Immature natural killer cell (primary cell): ENCODE measurements around the gene COLEC12. TPM values are rescaled to one million over a fixed set of nuclear protein-coding genes. Genes with fewer than 3 reads are reported as not detected.
"Not testable (repeated sequence)": the region's sequence is repeated elsewhere in the genome, so short reads cannot be mapped to it uniquely, and the experiment has no call there.

Experiments used
- DNase-seq, 3 donors: peaks; one replicate each; pipeline ENCODE4 v3.0.0; 2022; ENCODE audit warnings: mixed read lengths in 1 of 3
- H3K27ac Mint-ChIP-seq, 6 donors: one replicate each; pipeline ENCODE4 v1.8.0; 2020; ENCODE audit warnings: mixed read lengths in 6 of 6, mild to moderate bottlenecking in 5 of 6, inconsistent platforms in 4 of 6, moderate library complexity in 3 of 6
- H3K27me3 Mint-ChIP-seq, 3 donors: one replicate each; pipeline ENCODE4 v1.8.0; 2020 to 2021; ENCODE audit warnings: low read depth in 3 of 3, mild to moderate bottlenecking in 3 of 3, mixed read lengths in 3 of 3, moderate library complexity in 3 of 3, inconsistent platforms in 1 of 3
- H3K36me3 Mint-ChIP-seq, 3 donors: one replicate each; pipeline ENCODE4 v1.8.0; 2020; ENCODE audit warnings: mixed read lengths in 3 of 3, inconsistent platforms in 2 of 3, mild to moderate bottlenecking in 2 of 3
- H3K4me1 Mint-ChIP-seq, 2 donors: one replicate each; pipeline ENCODE4 v1.8.0; 2020; ENCODE audit warnings: inconsistent platforms in 2 of 2, mild to moderate bottlenecking in 2 of 2, mixed read lengths in 2 of 2, moderate library complexity in 1 of 2
- H3K4me3 Mint-ChIP-seq, 5 donors: one replicate each; pipeline ENCODE4 v1.8.0; 2020; ENCODE audit warnings: mild to moderate bottlenecking in 5 of 5, mixed read lengths in 5 of 5, inconsistent platforms in 3 of 5, moderate library complexity in 3 of 5
- H3K9me3 Mint-ChIP-seq, 6 donors: one replicate each; pipeline ENCODE4 v1.8.0; 2020; ENCODE audit warnings: mild to moderate bottlenecking in 6 of 6, mixed read lengths in 6 of 6, inconsistent platforms in 4 of 6, moderate library complexity in 3 of 6
- polyA plus RNA-seq, 3 donors: library from polyadenylated mRNA; unstranded; fragments of 300-500 nt; fragmentation: Illumina TruSeq; gene quantifications; one replicate each; pipeline ENCODE4 v1.2.3, GENCODE V29; 2021

The COLEC12 gene
- polyA plus RNA-seq, 3 donors from 2014 or later: not detected

- peaks cover 1 to 11% (median 2%) of the 10 kb centered on the region in 3 donors for H3K27me3 Mint-ChIP-seq
- H3K36me3 Mint-ChIP-seq: no peaks in the 10 kb centered on the region
- no peak for DNase-seq
- no peaks in the 10 kb centered on the region for H3K9me3 Mint-ChIP-seq
- no peak overlapping the region for H3K4me3 Mint-ChIP-seq
- no peak overlapping the region for H3K27ac Mint-ChIP-seq
- no peaks in the 10 kb centered on the region for H3K4me1 Mint-ChIP-seq
Measured at GRCh38 chr18:295756-296490, 204.6 kb downstream of the COLEC12 start.

GRCh38 chr18:294566-294965, 205.9 kb downstream of the COLEC12 start:
- Mint-ChIP-seq H3K27me3 (peaks cover 1 to 10% (median 2%) of the 10 kb centered on the region in 3 donors), H3K9me3 (no peaks in the 10 kb centered on the region), H3K4me3 (no peak overlapping the region), H3K27ac (no peak overlapping the region), H3K4me1 (no peaks in the 10 kb centered on the region), H3K36me3 (no peaks in the 10 kb centered on the region)
- DNase-seq: no peak

- H3K27me3 Mint-ChIP-seq: peaks cover 1 to 14% (median 2%) of the 10 kb centered on the region in 3 donors
- H3K9me3 Mint-ChIP-seq: no peaks in the 10 kb centered on the region
- no peaks in the 10 kb centered on the region for H3K36me3 Mint-ChIP-seq
- DNase-seq: no peak
- H3K4me1 Mint-ChIP-seq: no peaks in the 10 kb centered on the region
- no peak overlapping the region for H3K4me3 Mint-ChIP-seq
- no peak overlapping the region for H3K27ac Mint-ChIP-seq
Measured at GRCh38 chr18:293536-293935, 207.0 kb downstream of the COLEC12 start.

GRCh38 chr18:292271-292670, 208.2 kb downstream of the COLEC12 start:
- no peaks in the 10 kb centered on the region for H3K36me3 Mint-ChIP-seq
- no peak overlapping the region for H3K4me3 Mint-ChIP-seq
- H3K4me1 Mint-ChIP-seq: no peaks in the 10 kb centered on the region
- H3K27ac Mint-ChIP-seq: no peak overlapping the region
- peaks cover 1 to 12% (median 2%) of the 10 kb centered on the region in 3 donors for H3K27me3 Mint-ChIP-seq
- no peaks in the 10 kb centered on the region for H3K9me3 Mint-ChIP-seq
- no peak for DNase-seq

GRCh38 chr18:289970-290369, 210.5 kb downstream of the COLEC12 start:
- H3K27ac Mint-ChIP-seq, DNase-seq, H3K9me3 Mint-ChIP-seq, H3K36me3 Mint-ChIP-seq, H3K4me1 Mint-ChIP-seq, H3K4me3 Mint-ChIP-seq: not testable (repeated sequence)
- H3K27me3 Mint-ChIP-seq: peaks cover 2 to 14% (median 3%) of the 10 kb centered on the region in 3 donors

- Mint-ChIP-seq H3K27me3 (peaks cover 2 to 14% (median 3%) of the 10 kb centered on the region in 3 donors), H3K9me3 (no peaks in the 10 kb centered on the region), H3K36me3 (no peaks in the 10 kb centered on the region), H3K4me3 (no peak overlapping the region), H3K4me1 (no peaks in the 10 kb centered on the region), H3K27ac (no peak overlapping the region)
- no peak for DNase-seq
Measured at GRCh38 chr18:289026-289425, 211.5 kb downstream of the COLEC12 start.

GRCh38 chr18:286515-287310, 213.8 kb downstream of the COLEC12 start:
- Mint-ChIP-seq H3K4me3 (no peak overlapping the region), H3K9me3 (no peaks in the 10 kb centered on the region), H3K27me3 (peaks cover 2 to 16% (median 4%) of the 10 kb centered on the region in 3 donors), H3K36me3 (no peaks in the 10 kb centered on the region), H3K27ac (no peak overlapping the region), H3K4me1 (no peaks in the 10 kb centered on the region)
- no peak for DNase-seq

GRCh38 chr18:285817-286216, 214.7 kb downstream of the COLEC12 start:
- DNase-seq: no peak
- H3K36me3 Mint-ChIP-seq: no peaks in the 10 kb centered on the region
- H3K9me3 Mint-ChIP-seq: no peaks in the 10 kb centered on the region
- no peaks in the 10 kb centered on the region for H3K4me1 Mint-ChIP-seq
- H3K27ac Mint-ChIP-seq: no peak overlapping the region
- no peak overlapping the region for H3K4me3 Mint-ChIP-seq
- H3K27me3 Mint-ChIP-seq: peaks cover 2 to 17% (median 5%) of the 10 kb centered on the region in 3 donors

- Mint-ChIP-seq H3K27ac (no peak overlapping the region), H3K4me1 (no peaks in the 10 kb centered on the region), H3K27me3 (peaks cover 4 to 6% (median 4%) of the 10 kb centered on the region in 3 donors), H3K36me3 (no peaks in the 10 kb centered on the region), H3K9me3 (peaks cover 0 to 10% (median 3%) of the 10 kb centered on the region in 6 donors), H3K4me3 (no peak overlapping the region)
- no peak for DNase-seq
Measured at GRCh38 chr18:275486-275885, 225.0 kb downstream of the COLEC12 start.

GRCh38 chr18:274313-274712, 226.2 kb downstream of the COLEC12 start:
- no peak for DNase-seq
- Mint-ChIP-seq H3K4me1 (peaks cover 5 to 6% of the 10 kb centered on the region in 2 donors), H3K27me3 (peaks cover 4 to 6% (median 4%) of the 10 kb centered on the region in 3 donors), H3K36me3 (no peaks in the 10 kb centered on the region), H3K4me3 (no peak overlapping the region), H3K9me3 (peaks cover 0 to 10% (median 3%) of the 10 kb centered on the region in 6 donors), H3K27ac (no peak overlapping the region)

GRCh38 chr18:273525-273924, 227.0 kb downstream of the COLEC12 start:
- no peak for DNase-seq
- peaks cover 0 to 7% (median 5%) of the 10 kb centered on the region in 3 donors for H3K27me3 Mint-ChIP-seq
- no peaks in the 10 kb centered on the region for H3K36me3 Mint-ChIP-seq
- peaks cover 12 to 13% of the 10 kb centered on the region in 2 donors for H3K4me1 Mint-ChIP-seq
- peak overlapping the region in 1 of 6 donors; percentile 17 for H3K27ac Mint-ChIP-seq
- no peak overlapping the region for H3K4me3 Mint-ChIP-seq
- H3K9me3 Mint-ChIP-seq: peaks cover 0 to 10% (median 3%) of the 10 kb centered on the region in 6 donors

GRCh38 chr18:272650-273049, 227.9 kb downstream of the COLEC12 start:
- H3K27ac Mint-ChIP-seq: no peak overlapping the region
- peaks cover 20% of the 10 kb centered on the region in 2 donors for H3K4me1 Mint-ChIP-seq
- DNase-seq: no peak
- H3K9me3 Mint-ChIP-seq: peaks cover 0 to 7% (median under 1%) of the 10 kb centered on the region in 6 donors
- H3K36me3 Mint-ChIP-seq: no peaks in the 10 kb centered on the region
- peaks cover 8 to 16% (median 13%) of the 10 kb centered on the region in 3 donors for H3K27me3 Mint-ChIP-seq
- no peak overlapping the region for H3K4me3 Mint-ChIP-seq

GRCh38 chr18:269480-270095, 230.9 kb downstream of the COLEC12 start:
- Mint-ChIP-seq H3K4me3 (peak overlapping the region; percentile 33 to 97 (median 57)), H3K4me1 (peaks cover 31 to 39% of the 10 kb centered on the region in 2 donors), H3K9me3 (no peaks in the 10 kb centered on the region), H3K27ac (peak overlapping the region in 5 of 6 donors; percentile 26 to 100 (median 69)), H3K36me3 (no peaks in the 10 kb centered on the region), H3K27me3 (peaks cover 14 to 16% (median 15%) of the 10 kb centered on the region in 3 donors)
- DNase-seq: no peak
